Hepatocyte (in vitro differentiated cells): ENCODE results near the gene C1orf74.

Experiments used
- CTCF ChIP-seq: fragments of 200-600 bp; sonication (generic); IDR thresholded peaks from 2 replicates; pipeline ENCODE4 v1.5.1; 2016; ENCODE audit warnings: antibody characterized with exemption, mild to moderate bottlenecking; ENCODE audit not compliant: poor library complexity
- EZH2 ChIP-seq: fragments of 200-600 bp; sonication (generic); IDR thresholded peaks from 2 replicates; pipeline ENCODE4 v1.6.1; 2016; ENCODE audit warnings: antibody characterized with exemption, mild to moderate bottlenecking, borderline replicate concordance
- EZH2phosphoT487 ChIP-seq: fragments of 200-600 bp; sonication (generic); IDR thresholded peaks from one replicate; pipeline ENCODE4 v1.6.1; 2018; ENCODE audit warnings: antibody characterized with exemption, mild to moderate bottlenecking, low read depth, moderate library complexity; ENCODE audit not compliant: unreplicated experiment, severe bottlenecking

GRCh38 chr1:209790286-209791193, 6.2 kb upstream of the C1orf74 start:
- TF ChIP-seq CTCF: no peak
- no peak for TF ChIP-seq EZH2
- no peak for TF ChIP-seq EZH2phosphoT487
